WTC11 (cell line): ENCODE measurements around the gene MR1. TPM values are rescaled to one million over a fixed set of nuclear protein-coding genes. Genes with fewer than 3 reads are reported as not detected.

Source experiments
- ATAC-seq: fragments of 200-7000 bp; cut with Tn5 transposase; 2 replicates; pipeline ENCODE4 v1.10.0; 2021; ENCODE audit warnings: mild to moderate bottlenecking, moderate library complexity
- CTCF ChIA-PET: fragments of 300-600 bp; sonication (Branson Sonifier 250); formaldehyde crosslinking; loops from one replicate; lab custom pipeline; 2021; ENCODE audit warnings: antibody characterized with exemption; lab: Charles Lee
- POLR2A ChIA-PET: fragments of 350-600 bp; sonication (Branson Sonifier 250); formaldehyde crosslinking; loops from one replicate; lab custom pipeline; 2021; ENCODE audit warnings: antibody characterized with exemption; lab: Charles Lee
- DNase-seq: peaks from one replicate; pipeline ENCODE4 v3.0.0; 2021; ENCODE audit warnings: low spot score
- H3K27ac Mint-ChIP-seq: 2 replicates; pipeline ENCODE4 v1.8.0; 2021; ENCODE audit warnings: mixed read lengths
- H3K27me3 Mint-ChIP-seq: 2 replicates; pipeline ENCODE4 v1.8.0; 2021; ENCODE audit warnings: low read depth, mild to moderate bottlenecking, moderate library complexity, mixed read lengths
- H3K36me3 Mint-ChIP-seq: 2 replicates; pipeline ENCODE4 v1.8.0; 2021; ENCODE audit warnings: mixed read lengths
- H3K4me1 Mint-ChIP-seq: 2 replicates; pipeline ENCODE4 v1.8.0; 2022; ENCODE audit warnings: mixed read lengths
- H3K4me3 Mint-ChIP-seq: 2 replicates; pipeline ENCODE4 v1.8.0; 2021; ENCODE audit warnings: mild to moderate bottlenecking, moderate library complexity, mixed read lengths
- H3K9me3 Mint-ChIP-seq: 2 replicates; pipeline ENCODE4 v1.8.0; 2021; ENCODE audit warnings: mixed read lengths
- CREM ChIP-seq: sonication (generic); formaldehyde crosslinking; IDR thresholded peaks from 2 replicates; pipeline ENCODE4 v1.8.1; 2022; ENCODE audit warnings: mild to moderate bottlenecking, missing genetic modification reagents, moderate library complexity
- IRF2 ChIP-seq: sonication (generic); formaldehyde crosslinking; IDR thresholded peaks from 2 replicates; pipeline ENCODE4 v1.8.0; 2022; ENCODE audit warnings: low read depth, missing genetic modification reagents, borderline replicate concordance
- MXD4 ChIP-seq: fragments of 250-450 bp; sonication (Bioruptor Pico); IDR thresholded peaks from 2 replicates; pipeline ENCODE4 v1.8.0; 2021; ENCODE audit warnings: mild to moderate bottlenecking, moderate library complexity, borderline replicate concordance
- NR1H2 ChIP-seq: sonication (generic); formaldehyde crosslinking; IDR thresholded peaks from 2 replicates; pipeline ENCODE4 v1.9.0; 2021; ENCODE audit warnings: mild to moderate bottlenecking, moderate library complexity, missing genetic modification reagents
- SP1 ChIP-seq: sonication (generic); formaldehyde crosslinking; conservative IDR thresholded peaks from 2 replicates; pipeline ENCODE4 v1.8.1; 2022; ENCODE audit warnings: missing genetic modification reagents
- total RNA-seq: library from RNA; stranded (reverse); gene quantifications from 3 replicates; pipeline ENCODE4 v1.2.3, GENCODE V29; 2021
- TF ChIP-seq, protein P1 (sequence below): sonication (generic); formaldehyde crosslinking; IDR thresholded peaks from 2 replicates; pipeline ENCODE4 v1.8.0; 2023; ENCODE audit warnings: missing genetic modification reagents, mild to moderate bottlenecking, borderline replicate concordance
- TF ChIP-seq, protein P2 (sequence below): sonication (generic); formaldehyde crosslinking; IDR thresholded peaks from 2 replicates; pipeline ENCODE4 v1.8.0; 2022; ENCODE audit warnings: mild to moderate bottlenecking, missing genetic modification reagents
- TF ChIP-seq, protein P3 (sequence below): fragments of 250-450 bp; sonication (Bioruptor Pico); IDR thresholded peaks from 2 replicates; pipeline ENCODE4 v1.9.0; 2021; ENCODE audit warnings: moderate library complexity, mild to moderate bottlenecking, inconsistent platforms, borderline replicate concordance
- TF ChIP-seq, protein P4 (sequence below): sonication (generic); formaldehyde crosslinking; conservative IDR thresholded peaks from 2 replicates; pipeline ENCODE4 v1.8.1; 2023; ENCODE audit warnings: mild to moderate bottlenecking, low read depth, missing genetic modification reagents, moderate library complexity
- TF ChIP-seq, protein P5 (sequence below): sonication (generic); formaldehyde crosslinking; IDR thresholded peaks from 2 replicates; pipeline ENCODE4 v1.8.0; 2023; ENCODE audit warnings: missing genetic modification reagents
- TF ChIP-seq, protein P6 (sequence below): sonication (generic); formaldehyde crosslinking; IDR thresholded peaks from 2 replicates; pipeline ENCODE4 v1.8.0; 2022; ENCODE audit warnings: mild to moderate bottlenecking, missing genetic modification reagents
- TF ChIP-seq, protein P7 (sequence below): sonication (generic); formaldehyde crosslinking; IDR thresholded peaks from 2 replicates; pipeline ENCODE4 v1.8.1; 2023; ENCODE audit warnings: mild to moderate bottlenecking, missing genetic modification reagents

Gene MR1
- total RNA-seq, 1 experiment from 2014 or later, result 0.28 TPM

DNA sequence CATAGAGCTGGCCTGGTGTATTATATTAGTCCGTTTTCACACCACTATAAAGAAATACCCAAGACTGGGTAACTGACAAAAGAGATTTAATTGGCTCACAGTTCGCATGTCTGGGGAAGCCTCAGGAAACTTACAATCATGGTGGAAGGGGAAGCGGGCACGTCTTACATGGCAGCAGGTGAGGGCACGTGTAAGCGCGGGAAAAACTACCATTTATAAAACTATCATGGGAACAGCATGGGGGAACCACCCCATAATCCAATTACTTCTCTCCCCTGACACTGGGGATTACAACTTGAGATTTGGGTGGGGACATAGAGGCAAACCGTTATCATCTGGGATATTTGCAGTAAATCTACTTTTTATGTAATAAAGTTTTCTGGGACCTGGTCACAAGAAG is 61.5 kb downstream of the MR1 start (continued):
- TF ChIP-seq, protein P1, sequence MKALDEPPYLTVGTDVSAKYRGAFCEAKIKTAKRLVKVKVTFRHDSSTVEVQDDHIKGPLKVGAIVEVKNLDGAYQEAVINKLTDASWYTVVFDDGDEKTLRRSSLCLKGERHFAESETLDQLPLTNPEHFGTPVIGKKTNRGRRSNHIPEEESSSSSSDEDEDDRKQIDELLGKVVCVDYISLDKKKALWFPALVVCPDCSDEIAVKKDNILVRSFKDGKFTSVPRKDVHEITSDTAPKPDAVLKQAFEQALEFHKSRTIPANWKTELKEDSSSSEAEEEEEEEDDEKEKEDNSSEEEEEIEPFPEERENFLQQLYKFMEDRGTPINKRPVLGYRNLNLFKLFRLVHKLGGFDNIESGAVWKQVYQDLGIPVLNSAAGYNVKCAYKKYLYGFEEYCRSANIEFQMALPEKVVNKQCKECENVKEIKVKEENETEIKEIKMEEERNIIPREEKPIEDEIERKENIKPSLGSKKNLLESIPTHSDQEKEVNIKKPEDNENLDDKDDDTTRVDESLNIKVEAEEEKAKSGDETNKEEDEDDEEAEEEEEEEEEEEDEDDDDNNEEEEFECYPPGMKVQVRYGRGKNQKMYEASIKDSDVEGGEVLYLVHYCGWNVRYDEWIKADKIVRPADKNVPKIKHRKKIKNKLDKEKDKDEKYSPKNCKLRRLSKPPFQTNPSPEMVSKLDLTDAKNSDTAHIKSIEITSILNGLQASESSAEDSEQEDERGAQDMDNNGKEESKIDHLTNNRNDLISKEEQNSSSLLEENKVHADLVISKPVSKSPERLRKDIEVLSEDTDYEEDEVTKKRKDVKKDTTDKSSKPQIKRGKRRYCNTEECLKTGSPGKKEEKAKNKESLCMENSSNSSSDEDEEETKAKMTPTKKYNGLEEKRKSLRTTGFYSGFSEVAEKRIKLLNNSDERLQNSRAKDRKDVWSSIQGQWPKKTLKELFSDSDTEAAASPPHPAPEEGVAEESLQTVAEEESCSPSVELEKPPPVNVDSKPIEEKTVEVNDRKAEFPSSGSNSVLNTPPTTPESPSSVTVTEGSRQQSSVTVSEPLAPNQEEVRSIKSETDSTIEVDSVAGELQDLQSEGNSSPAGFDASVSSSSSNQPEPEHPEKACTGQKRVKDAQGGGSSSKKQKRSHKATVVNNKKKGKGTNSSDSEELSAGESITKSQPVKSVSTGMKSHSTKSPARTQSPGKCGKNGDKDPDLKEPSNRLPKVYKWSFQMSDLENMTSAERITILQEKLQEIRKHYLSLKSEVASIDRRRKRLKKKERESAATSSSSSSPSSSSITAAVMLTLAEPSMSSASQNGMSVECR (CRISPR knock-in tag), result no peak

DNA sequence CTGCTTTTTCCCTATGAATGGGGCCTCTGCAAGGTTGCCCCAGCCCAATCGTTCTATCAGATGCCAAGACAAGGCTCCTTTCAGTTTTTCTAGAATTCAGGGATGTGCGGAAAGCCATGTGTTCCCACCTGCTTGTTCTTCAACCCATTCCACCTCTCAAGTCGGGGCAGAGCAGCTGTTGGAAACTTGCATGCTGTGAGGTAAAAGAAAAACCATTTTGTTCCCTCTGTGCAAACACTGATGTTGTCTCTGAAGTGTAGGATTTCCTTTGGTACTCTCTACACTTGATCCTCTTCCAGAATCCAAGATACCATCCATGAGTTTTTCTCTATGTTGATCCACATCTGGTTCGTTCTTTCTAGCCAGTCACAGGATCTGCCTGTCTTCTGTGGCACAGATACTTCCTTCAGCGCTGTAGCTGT is 62.0 kb downstream of the MR1 start:
- DNase-seq (no peak), ATAC-seq (no peak)
- H3K9me3 Mint-ChIP-seq, result 0 out of 2 replicates have a peak, but pooled peaks cover 2% of the 10 kb centered on the region
- ChIA-PET POLR2A (no interaction called here), CTCF (interaction anchor here (1.3 to 4.0 kb wide), 3 partner anchors 10 to 47 kb away, joined by 3 to 24 read pairs (median 5); no protein-coding TSS in a partner anchor)
- H3K27ac Mint-ChIP-seq, result peak overlapping the region; percentile 48; the same call in 1 of the 2 replicates
- TF ChIP-seq, protein P2, sequence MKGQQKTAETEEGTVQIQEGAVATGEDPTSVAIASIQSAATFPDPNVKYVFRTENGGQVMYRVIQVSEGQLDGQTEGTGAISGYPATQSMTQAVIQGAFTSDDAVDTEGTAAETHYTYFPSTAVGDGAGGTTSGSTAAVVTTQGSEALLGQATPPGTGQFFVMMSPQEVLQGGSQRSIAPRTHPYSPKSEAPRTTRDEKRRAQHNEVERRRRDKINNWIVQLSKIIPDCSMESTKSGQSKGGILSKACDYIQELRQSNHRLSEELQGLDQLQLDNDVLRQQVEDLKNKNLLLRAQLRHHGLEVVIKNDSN (CRISPR knock-in tag), result 0 out of 2 replicates have a peak, but pooled peaks have one; percentile 15
- TF ChIP-seq, protein P3, sequence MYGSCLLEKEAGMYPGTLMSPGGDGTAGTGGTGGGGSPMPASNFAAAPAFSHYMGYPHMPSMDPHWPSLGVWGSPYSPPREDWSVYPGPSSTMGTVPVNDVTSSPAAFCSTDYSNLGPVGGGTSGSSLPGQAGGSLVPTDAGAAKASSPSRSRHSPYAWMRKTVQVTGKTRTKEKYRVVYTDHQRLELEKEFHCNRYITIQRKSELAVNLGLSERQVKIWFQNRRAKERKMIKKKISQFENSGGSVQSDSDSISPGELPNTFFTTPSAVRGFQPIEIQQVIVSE (CRISPR knock-in tag), result no peak
- no peak overlapping the region; the same call in 1 of the 2 replicates for H3K4me3 Mint-ChIP-seq
- H3K27me3 Mint-ChIP-seq, result peaks cover 48% of the 10 kb centered on the region
- H3K4me1 Mint-ChIP-seq, result peaks cover 82% of the 10 kb centered on the region
- 0 out of 2 replicates have a peak, but pooled peaks cover 7% of the 10 kb centered on the region for H3K36me3 Mint-ChIP-seq

DNA sequence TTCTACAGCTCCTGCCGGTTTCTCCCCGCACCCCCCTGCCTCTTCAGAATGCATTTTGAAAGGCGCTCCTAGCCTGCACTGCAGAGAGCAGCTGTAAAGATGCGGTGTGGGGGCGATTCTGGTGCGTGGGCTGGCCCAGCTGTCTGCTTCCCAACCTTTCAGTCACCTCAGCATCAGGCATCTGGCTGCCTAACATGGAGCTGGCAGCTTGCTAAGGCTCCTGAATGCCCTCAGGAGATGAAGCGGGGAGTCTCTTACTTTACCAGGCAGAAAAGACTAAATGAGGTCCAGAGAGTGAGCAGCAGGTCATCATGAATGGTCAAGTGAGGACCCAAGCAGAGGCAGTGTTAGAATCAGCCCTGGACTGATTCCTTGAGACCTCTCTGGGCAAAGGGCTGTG is 63.5 kb downstream of the MR1 start:
- DNase-seq, result no peak
- TF ChIP-seq, protein P4, sequence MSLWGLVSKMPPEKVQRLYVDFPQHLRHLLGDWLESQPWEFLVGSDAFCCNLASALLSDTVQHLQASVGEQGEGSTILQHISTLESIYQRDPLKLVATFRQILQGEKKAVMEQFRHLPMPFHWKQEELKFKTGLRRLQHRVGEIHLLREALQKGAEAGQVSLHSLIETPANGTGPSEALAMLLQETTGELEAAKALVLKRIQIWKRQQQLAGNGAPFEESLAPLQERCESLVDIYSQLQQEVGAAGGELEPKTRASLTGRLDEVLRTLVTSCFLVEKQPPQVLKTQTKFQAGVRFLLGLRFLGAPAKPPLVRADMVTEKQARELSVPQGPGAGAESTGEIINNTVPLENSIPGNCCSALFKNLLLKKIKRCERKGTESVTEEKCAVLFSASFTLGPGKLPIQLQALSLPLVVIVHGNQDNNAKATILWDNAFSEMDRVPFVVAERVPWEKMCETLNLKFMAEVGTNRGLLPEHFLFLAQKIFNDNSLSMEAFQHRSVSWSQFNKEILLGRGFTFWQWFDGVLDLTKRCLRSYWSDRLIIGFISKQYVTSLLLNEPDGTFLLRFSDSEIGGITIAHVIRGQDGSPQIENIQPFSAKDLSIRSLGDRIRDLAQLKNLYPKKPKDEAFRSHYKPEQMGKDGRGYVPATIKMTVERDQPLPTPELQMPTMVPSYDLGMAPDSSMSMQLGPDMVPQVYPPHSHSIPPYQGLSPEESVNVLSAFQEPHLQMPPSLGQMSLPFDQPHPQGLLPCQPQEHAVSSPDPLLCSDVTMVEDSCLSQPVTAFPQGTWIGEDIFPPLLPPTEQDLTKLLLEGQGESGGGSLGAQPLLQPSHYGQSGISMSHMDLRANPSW, result no peak
- TF ChIP-seq, protein P5, sequence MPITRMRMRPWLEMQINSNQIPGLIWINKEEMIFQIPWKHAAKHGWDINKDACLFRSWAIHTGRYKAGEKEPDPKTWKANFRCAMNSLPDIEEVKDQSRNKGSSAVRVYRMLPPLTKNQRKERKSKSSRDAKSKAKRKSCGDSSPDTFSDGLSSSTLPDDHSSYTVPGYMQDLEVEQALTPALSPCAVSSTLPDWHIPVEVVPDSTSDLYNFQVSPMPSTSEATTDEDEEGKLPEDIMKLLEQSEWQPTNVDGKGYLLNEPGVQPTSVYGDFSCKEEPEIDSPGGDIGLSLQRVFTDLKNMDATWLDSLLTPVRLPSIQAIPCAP (CRISPR knock-in tag), result no peak
- TF ChIP-seq CREM (no peak), SP1 (CRISPR knock-in tag) (no peak), MXD4 (no peak), NR1H2 (CRISPR knock-in tag) (no peak), IRF2 (no peak)
- TF ChIP-seq, protein P1 (CRISPR knock-in tag), result no peak
- TF ChIP-seq, protein P6, sequence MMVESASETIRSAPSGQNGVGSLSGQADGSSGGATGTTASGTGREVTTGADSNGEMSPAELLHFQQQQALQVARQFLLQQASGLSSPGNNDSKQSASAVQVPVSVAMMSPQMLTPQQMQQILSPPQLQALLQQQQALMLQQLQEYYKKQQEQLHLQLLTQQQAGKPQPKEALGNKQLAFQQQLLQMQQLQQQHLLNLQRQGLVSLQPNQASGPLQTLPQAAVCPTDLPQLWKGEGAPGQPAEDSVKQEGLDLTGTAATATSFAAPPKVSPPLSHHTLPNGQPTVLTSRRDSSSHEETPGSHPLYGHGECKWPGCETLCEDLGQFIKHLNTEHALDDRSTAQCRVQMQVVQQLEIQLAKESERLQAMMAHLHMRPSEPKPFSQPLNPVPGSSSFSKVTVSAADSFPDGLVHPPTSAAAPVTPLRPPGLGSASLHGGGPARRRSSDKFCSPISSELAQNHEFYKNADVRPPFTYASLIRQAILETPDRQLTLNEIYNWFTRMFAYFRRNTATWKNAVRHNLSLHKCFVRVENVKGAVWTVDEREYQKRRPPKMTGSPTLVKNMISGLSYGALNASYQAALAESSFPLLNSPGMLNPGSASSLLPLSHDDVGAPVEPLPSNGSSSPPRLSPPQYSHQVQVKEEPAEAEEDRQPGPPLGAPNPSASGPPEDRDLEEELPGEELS (CRISPR knock-in tag), result no peak
- TF ChIP-seq, protein P7, sequence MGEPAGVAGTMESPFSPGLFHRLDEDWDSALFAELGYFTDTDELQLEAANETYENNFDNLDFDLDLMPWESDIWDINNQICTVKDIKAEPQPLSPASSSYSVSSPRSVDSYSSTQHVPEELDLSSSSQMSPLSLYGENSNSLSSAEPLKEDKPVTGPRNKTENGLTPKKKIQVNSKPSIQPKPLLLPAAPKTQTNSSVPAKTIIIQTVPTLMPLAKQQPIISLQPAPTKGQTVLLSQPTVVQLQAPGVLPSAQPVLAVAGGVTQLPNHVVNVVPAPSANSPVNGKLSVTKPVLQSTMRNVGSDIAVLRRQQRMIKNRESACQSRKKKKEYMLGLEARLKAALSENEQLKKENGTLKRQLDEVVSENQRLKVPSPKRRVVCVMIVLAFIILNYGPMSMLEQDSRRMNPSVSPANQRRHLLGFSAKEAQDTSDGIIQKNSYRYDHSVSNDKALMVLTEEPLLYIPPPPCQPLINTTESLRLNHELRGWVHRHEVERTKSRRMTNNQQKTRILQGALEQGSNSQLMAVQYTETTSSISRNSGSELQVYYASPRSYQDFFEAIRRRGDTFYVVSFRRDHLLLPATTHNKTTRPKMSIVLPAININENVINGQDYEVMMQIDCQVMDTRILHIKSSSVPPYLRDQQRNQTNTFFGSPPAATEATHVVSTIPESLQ (CRISPR knock-in tag), result no peak

More for the DNA sequence above, 63.5 kb downstream of the MR1 start:
- POLR2A ChIA-PET, result interaction anchor here (0.5 to 0.6 kb wide), 2 partner anchors 66 to 78 kb away, joined by 3 read pairs; no protein-coding TSS in a partner anchor
- H3K27ac Mint-ChIP-seq, result no peak overlapping the region
- 0 out of 2 replicates have a peak, but pooled peaks cover 3% of the 10 kb centered on the region for H3K9me3 Mint-ChIP-seq
- CTCF ChIA-PET, result interaction anchor here (0.8 to 4.0 kb wide), 4 partner anchors 13 to 176 kb away, joined by 3 to 24 read pairs (median 4); partner anchors contain the start of gene MR1
- no peak overlapping the region for H3K4me3 Mint-ChIP-seq
- peaks cover 45% of the 10 kb centered on the region for H3K27me3 Mint-ChIP-seq
- 0 out of 2 replicates have a peak, but pooled peaks cover 4% of the 10 kb centered on the region for H3K36me3 Mint-ChIP-seq
- ATAC-seq, result no peak
- peaks cover 83% of the 10 kb centered on the region for H3K4me1 Mint-ChIP-seq
